K562 (cell line): ENCODE measurements around the gene C12orf43. TPM values are rescaled to one million over a fixed set of nuclear protein-coding genes. Genes with fewer than 3 reads are reported as not detected.

ENCODE experiments used
- CREB1 ChIP-seq, 2 experiments: sonication (generic) in 1 of 2; formaldehyde crosslinking in 1 of 2; IDR thresholded peaks; 2 replicates each; pipeline versions ENCODE4 v1.6.1 to v1.8.0; 2012 to 2022; ENCODE audit warnings: inconsistent platforms in 1 of 2, mild to moderate bottlenecking in 1 of 2, missing genetic modification reagents in 1 of 2, moderate library complexity in 1 of 2
- HNRNPLL ChIP-seq: fragments of 200-400 bp; formaldehyde crosslinking; IDR thresholded peaks from 2 replicates; pipeline ENCODE4 v1.6.1; 2017; ENCODE audit warnings: low read length, low read depth, mild to moderate bottlenecking; ENCODE audit not compliant: poor library complexity, severe bottlenecking
- MAFK ChIP-seq: IDR thresholded peaks from 2 replicates; pipeline ENCODE4 v1.6.1; 2011; ENCODE audit warnings: low read length, improper control_type of control experiment
- MEIS2 ChIP-seq: fragments of 450-650 bp; IDR thresholded peaks from 2 replicates; pipeline ENCODE4 v1.6.1; 2014; ENCODE audit warnings: mild to moderate bottlenecking; ENCODE audit not compliant: partially characterized antibody
- MYC ChIP-seq, 2 experiments: fragments of 250-450 bp in 1 of 2; sonication (Bioruptor Pico) in 1 of 2; IDR thresholded peaks; 2 replicates each; pipeline versions ENCODE4 v1.5.1 to v1.6.1; 2012 to 2021; ENCODE audit warnings: low read depth in 2 of 2, borderline replicate concordance in 1 of 2, improper control_type of control experiment in 1 of 2, low read length in 1 of 2, mild to moderate bottlenecking in 1 of 2, moderate library complexity in 1 of 2
- PYGO2 ChIP-seq: fragments of 450-650 bp; IDR thresholded peaks from 2 replicates; pipeline ENCODE4 v1.6.1; 2016; ENCODE audit warnings: mild to moderate bottlenecking, missing genetic modification characterization, moderate library complexity, missing compliant biosample characterization
- RBM25 ChIP-seq: fragments of 200-400 bp; formaldehyde crosslinking; IDR thresholded peaks from 2 replicates; pipeline ENCODE4 v1.6.1; 2018; ENCODE audit warnings: low read length, low read depth, moderate library complexity; ENCODE audit not compliant: severe bottlenecking
- TFAM ChIP-seq: fragments of 250-450 bp; sonication (Bioruptor Pico); conservative IDR thresholded peaks from 2 replicates; pipeline ENCODE4 v1.5.0; 2021; ENCODE audit warnings: mild to moderate bottlenecking, moderate library complexity
- polyA plus RNA-seq, 8 experiments: library from polyadenylated mRNA; depleted of rRNA in 4 of 8; stranded (reverse) in 5 of 8; unstranded in 3 of 8; fragments of >200 nt; fragmentation: Nextera tagmentation in 2 of 8; fragmentation: Illumina TruSeq in 1 of 8; extraction: Ambion mirVana in 2 of 8; extraction: Trizol in 1 of 8; gene quantifications; 2 replicates each; pipeline versions ENCODE4 v1.2.1 to v1.2.3, GENCODE V29; 2011 to 2014; ENCODE audit warnings: inconsistent platforms in 1 of 8, missing spikeins in 1 of 8
- total RNA-seq, 7 experiments: library from RNA; depleted of rRNA in 6 of 7; stranded (reverse); fragments of >200 nt in 6 of 7; fragmentation: Illumina TruSeq in 2 of 7; extraction: Trizol in 2 of 7; gene quantifications; 2 replicates each; pipeline versions ENCODE4 v1.2.1 to v1.2.3, GENCODE V29; 2011 to 2021; ENCODE audit warnings: low replicate concordance in 1 of 7
- TF ChIP-seq, protein P1 (sequence below): fragments of 450-650 bp; IDR thresholded peaks from 2 replicates; pipeline ENCODE4 v1.6.1; 2016; ENCODE audit warnings: mild to moderate bottlenecking, moderate library complexity

C12orf43 gene
- total and polyA plus RNA-seq, 9 of the 15 experiments (the other 6 are each of a cell fraction or from before 2014, with no cell fraction given), result 4.3 to 22.2 (median 16.8) TPM

DNA sequence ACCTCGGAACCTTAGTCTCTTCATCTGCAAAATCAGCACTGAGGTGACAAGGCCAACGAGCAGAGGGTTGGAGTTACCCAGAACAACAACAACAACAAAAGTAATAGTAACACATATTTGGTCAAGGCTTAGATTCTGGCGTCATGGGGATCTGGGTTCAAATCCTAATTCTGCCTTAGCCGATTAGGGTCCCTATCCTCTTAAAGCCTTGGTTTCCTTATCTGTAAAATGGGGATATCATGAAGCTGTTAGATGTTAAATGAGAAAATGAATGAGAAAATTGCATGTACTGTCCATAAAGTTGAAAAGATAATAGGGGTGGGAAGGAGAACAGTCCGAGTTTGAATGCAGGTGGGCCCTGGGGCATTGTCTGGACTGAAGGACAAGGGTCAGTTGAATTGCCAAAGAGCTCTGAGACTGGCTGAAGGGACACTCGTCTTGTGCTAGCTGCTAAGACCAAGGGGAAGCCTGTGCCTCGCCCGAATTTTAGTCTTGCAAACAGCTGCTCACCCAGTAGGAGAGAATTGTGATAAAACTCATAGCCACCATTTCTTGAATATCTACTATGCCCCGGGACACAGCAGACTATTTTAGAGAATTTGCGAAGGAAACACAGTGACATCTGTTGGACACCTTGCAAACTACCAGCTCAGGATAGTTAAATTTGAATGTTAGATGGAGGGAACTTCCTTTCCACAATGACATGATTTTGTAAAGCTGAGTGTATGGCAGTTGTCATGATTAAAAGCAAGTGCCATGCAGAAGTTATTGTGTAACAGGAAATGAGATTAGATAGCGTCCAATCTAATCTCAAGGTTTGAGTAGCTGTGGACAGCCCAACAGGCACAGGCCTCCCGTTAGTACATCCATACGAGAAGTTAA, 44.7 kb downstream of the C12orf43 start (continued):
- TF ChIP-seq, protein P1, sequence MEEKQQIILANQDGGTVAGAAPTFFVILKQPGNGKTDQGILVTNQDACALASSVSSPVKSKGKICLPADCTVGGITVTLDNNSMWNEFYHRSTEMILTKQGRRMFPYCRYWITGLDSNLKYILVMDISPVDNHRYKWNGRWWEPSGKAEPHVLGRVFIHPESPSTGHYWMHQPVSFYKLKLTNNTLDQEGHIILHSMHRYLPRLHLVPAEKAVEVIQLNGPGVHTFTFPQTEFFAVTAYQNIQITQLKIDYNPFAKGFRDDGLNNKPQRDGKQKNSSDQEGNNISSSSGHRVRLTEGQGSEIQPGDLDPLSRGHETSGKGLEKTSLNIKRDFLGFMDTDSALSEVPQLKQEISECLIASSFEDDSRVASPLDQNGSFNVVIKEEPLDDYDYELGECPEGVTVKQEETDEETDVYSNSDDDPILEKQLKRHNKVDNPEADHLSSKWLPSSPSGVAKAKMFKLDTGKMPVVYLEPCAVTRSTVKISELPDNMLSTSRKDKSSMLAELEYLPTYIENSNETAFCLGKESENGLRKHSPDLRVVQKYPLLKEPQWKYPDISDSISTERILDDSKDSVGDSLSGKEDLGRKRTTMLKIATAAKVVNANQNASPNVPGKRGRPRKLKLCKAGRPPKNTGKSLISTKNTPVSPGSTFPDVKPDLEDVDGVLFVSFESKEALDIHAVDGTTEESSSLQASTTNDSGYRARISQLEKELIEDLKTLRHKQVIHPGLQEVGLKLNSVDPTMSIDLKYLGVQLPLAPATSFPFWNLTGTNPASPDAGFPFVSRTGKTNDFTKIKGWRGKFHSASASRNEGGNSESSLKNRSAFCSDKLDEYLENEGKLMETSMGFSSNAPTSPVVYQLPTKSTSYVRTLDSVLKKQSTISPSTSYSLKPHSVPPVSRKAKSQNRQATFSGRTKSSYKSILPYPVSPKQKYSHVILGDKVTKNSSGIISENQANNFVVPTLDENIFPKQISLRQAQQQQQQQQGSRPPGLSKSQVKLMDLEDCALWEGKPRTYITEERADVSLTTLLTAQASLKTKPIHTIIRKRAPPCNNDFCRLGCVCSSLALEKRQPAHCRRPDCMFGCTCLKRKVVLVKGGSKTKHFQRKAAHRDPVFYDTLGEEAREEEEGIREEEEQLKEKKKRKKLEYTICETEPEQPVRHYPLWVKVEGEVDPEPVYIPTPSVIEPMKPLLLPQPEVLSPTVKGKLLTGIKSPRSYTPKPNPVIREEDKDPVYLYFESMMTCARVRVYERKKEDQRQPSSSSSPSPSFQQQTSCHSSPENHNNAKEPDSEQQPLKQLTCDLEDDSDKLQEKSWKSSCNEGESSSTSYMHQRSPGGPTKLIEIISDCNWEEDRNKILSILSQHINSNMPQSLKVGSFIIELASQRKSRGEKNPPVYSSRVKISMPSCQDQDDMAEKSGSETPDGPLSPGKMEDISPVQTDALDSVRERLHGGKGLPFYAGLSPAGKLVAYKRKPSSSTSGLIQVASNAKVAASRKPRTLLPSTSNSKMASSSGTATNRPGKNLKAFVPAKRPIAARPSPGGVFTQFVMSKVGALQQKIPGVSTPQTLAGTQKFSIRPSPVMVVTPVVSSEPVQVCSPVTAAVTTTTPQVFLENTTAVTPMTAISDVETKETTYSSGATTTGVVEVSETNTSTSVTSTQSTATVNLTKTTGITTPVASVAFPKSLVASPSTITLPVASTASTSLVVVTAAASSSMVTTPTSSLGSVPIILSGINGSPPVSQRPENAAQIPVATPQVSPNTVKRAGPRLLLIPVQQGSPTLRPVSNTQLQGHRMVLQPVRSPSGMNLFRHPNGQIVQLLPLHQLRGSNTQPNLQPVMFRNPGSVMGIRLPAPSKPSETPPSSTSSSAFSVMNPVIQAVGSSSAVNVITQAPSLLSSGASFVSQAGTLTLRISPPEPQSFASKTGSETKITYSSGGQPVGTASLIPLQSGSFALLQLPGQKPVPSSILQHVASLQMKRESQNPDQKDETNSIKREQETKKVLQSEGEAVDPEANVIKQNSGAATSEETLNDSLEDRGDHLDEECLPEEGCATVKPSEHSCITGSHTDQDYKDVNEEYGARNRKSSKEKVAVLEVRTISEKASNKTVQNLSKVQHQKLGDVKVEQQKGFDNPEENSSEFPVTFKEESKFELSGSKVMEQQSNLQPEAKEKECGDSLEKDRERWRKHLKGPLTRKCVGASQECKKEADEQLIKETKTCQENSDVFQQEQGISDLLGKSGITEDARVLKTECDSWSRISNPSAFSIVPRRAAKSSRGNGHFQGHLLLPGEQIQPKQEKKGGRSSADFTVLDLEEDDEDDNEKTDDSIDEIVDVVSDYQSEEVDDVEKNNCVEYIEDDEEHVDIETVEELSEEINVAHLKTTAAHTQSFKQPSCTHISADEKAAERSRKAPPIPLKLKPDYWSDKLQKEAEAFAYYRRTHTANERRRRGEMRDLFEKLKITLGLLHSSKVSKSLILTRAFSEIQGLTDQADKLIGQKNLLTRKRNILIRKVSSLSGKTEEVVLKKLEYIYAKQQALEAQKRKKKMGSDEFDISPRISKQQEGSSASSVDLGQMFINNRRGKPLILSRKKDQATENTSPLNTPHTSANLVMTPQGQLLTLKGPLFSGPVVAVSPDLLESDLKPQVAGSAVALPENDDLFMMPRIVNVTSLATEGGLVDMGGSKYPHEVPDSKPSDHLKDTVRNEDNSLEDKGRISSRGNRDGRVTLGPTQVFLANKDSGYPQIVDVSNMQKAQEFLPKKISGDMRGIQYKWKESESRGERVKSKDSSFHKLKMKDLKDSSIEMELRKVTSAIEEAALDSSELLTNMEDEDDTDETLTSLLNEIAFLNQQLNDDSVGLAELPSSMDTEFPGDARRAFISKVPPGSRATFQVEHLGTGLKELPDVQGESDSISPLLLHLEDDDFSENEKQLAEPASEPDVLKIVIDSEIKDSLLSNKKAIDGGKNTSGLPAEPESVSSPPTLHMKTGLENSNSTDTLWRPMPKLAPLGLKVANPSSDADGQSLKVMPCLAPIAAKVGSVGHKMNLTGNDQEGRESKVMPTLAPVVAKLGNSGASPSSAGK, result 0 out of 2 replicates have a peak, but pooled peaks have one; percentile 9
- TF ChIP-seq PYGO2 (tag) (no peak), CREB1 (IDR thresholded peaks at IDR 0.05) (no peak), CREB1 (CRISPR knock-in tag; IDR thresholded peaks at IDR 0.05) (0 out of 2 replicates have a peak, but pooled peaks have one; percentile 23), MYC (IDR thresholded peaks at IDR 0.05; ENCODE audit: low read depth, low read length) (0 out of 2 replicates have a peak, but pooled peaks have one; percentile 21), MYC (CRISPR knock-in tag; IDR thresholded peaks at IDR 0.05; ENCODE audit: borderline replicate concordance, low read depth) (no peak), MEIS2 (peak; percentile 44), RBM25 (peak; percentile 70), MAFK (0 out of 2 replicates have a peak, but pooled peaks have one; percentile 8), HNRNPLL (no peak), TFAM (CRISPR knock-in tag) (no peak)
